ENCODE results near the gene GXYLT2. TPM values are rescaled to one million over a fixed set of nuclear protein-coding genes. Genes with fewer than 3 reads are reported as not detected.

Gene GXYLT2
- total RNA-seq, 4 donors from 2014 or later: 1.3 to 74.1 (median 18.5) TPM

GRCh38 chr3:72973031-72973723 is 85.3 kb downstream of the GXYLT2 start:
- Histone ChIP-seq H3K27ac (no peak overlapping the region), H3K4me1 (no peaks in the 10 kb centered on the region), H3K27me3 (no peaks in the 10 kb centered on the region), H3K4me3 (no peak overlapping the region), H3K36me3 (no peaks in the 10 kb centered on the region), H3K9me3 (no peaks in the 10 kb centered on the region)
- TF ChIP-seq CTCF (IDR thresholded peaks at IDR 0.05): no peak
- TF ChIP-seq POLR2A (IDR thresholded peaks at IDR 0.05): no peak
- peak in 1 of 2 donors; percentile 32 for DNase-seq
- intact Hi-C loops (cut with DNase I; ENCODE audit: low total_unique reads): no loop called here

- Histone ChIP-seq H3K4me1 (no peaks in the 10 kb centered on the region), H3K9me3 (no peaks in the 10 kb centered on the region), H3K36me3 (no peaks in the 10 kb centered on the region), H3K27ac (no peak overlapping the region), H3K27me3 (no peaks in the 10 kb centered on the region), H3K4me3 (no peak overlapping the region)
- TF ChIP-seq CTCF (IDR thresholded peaks at IDR 0.05): no peak
- TF ChIP-seq POLR2A (IDR thresholded peaks at IDR 0.05): no peak
- DNase-seq: no peak
- intact Hi-C loops (cut with DNase I; ENCODE audit: low total_unique reads): no loop called here
Observed at GRCh38 chr3:72973786-72974185, 85.9 kb downstream of the GXYLT2 start.

GRCh38 chr3:72974956-72975355 is 87.1 kb downstream of the GXYLT2 start:
- H3K27ac ChIP-seq: no peak overlapping the region
- H3K27me3 ChIP-seq: no peaks in the 10 kb centered on the region
- no peak for TF ChIP-seq POLR2A (IDR thresholded peaks at IDR 0.05)
- no peak for TF ChIP-seq CTCF (IDR thresholded peaks at IDR 0.05)
- intact Hi-C loops (cut with DNase I; ENCODE audit: low total_unique reads): no loop called here
- no peaks in the 10 kb centered on the region for H3K9me3 ChIP-seq
- H3K36me3 ChIP-seq: no peaks in the 10 kb centered on the region
- DNase-seq: no peak
- no peak overlapping the region for H3K4me3 ChIP-seq
- no peaks in the 10 kb centered on the region for H3K4me1 ChIP-seq

- intact Hi-C loops (cut with DNase I; ENCODE audit: low total_unique reads): no loop called here
- H3K4me1 ChIP-seq: no peaks in the 10 kb centered on the region
- H3K27ac ChIP-seq: no peak overlapping the region
Observed at GRCh38 chr3:72976281-72976741, 88.5 kb downstream of the GXYLT2 start.

More at GRCh38 chr3:72976281-72976741, 88.5 kb downstream of the GXYLT2 start:
- H3K36me3 ChIP-seq: no peaks in the 10 kb centered on the region
- H3K4me3 ChIP-seq: no peak overlapping the region
- H3K9me3 ChIP-seq: no peaks in the 10 kb centered on the region
- TF ChIP-seq POLR2A (IDR thresholded peaks at IDR 0.05): no peak
- TF ChIP-seq CTCF (IDR thresholded peaks at IDR 0.05): no peak
- H3K27me3 ChIP-seq: no peaks in the 10 kb centered on the region
- DNase-seq: no peak

All from uterus (tissue), 4 donors.